Middle frontal gyrus (tissue), 1 donor: Measurements from ENCODE around the gene GTF3C1.

ENCODE experiments used
- DNase-seq: peaks from one replicate; pipeline ENCODE4 v3.0.0-alpha.2; 2015; ENCODE audit warnings: low spot score; ENCODE audit errors: extremely low spot score

The GTF3C1 gene

DNA sequence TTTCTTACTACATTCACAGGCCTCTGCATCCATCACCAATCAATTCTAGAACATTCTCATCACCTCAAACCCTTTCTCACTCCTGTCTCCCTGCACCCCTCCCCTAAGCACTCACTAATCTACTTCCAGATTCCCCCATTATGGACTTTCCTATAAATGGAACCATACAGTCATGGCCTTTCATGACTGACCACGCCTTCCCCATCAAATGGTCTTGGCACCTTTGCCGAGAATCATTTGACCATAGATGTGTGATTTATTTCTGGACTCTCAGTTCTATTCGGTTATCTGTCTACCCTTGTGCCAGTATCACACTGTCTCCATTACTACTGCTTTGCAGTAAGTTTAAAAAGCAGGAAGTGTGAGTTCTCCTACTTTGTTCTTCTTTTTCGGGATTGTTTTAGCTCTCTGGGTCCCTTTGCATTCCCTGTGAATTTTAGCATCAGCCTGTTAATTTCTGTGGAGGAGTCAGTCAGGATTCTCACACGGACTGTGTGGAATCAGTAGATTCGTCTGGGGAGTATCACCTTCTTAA is 27.5 kb downstream of the GTF3C1 start:
- DNase-seq, result no peak

DNA sequence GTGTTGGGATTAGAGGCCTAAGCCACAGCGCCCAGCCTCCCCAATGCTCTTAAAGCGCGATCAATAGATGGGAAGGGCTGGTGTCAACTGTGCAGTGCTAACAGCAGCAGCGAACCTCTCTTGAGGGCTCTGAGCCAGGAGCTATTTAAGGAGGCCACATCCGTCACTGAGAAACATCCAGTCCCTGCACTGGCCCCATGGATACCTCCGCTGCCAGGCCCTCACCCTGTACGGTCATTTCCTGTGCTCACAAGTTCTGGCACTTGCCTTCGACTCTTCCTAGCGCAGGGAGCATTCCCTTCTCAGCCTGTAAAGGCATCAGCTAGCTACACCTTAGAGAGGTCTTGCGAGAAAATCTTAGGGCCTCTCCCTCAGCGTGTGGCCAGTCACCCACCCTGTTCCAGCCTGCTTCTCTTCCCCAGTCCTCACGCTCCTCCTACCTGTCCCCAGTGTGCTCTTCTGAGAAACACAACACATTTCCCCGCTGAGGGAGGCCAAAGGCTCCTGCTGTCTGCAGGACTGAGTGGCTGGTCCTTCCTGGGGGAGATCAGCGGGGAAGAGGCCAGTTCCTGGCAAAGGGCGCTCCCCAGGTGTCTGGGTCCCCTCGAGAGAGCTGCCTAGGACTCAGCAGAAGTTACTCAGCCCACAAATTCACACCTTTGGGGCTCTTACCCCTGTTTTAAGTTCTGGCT is 28.6 kb downstream of the GTF3C1 start:
- no peak for DNase-seq

GRCh38 chr16:27518226-27518625 is 31.5 kb downstream of the GTF3C1 start:
- DNase-seq, result no peak

- no peak for DNase-seq
Observed at GRCh38 chr16:27517664-27518063, 32.0 kb downstream of the GTF3C1 start.

- DNase-seq, result no peak
Observed at GRCh38 chr16:27516365-27516764, 33.3 kb downstream of the GTF3C1 start.

GRCh38 chr16:27515874-27516353 is 33.8 kb downstream of the GTF3C1 start:
- no peak for DNase-seq

DNA sequence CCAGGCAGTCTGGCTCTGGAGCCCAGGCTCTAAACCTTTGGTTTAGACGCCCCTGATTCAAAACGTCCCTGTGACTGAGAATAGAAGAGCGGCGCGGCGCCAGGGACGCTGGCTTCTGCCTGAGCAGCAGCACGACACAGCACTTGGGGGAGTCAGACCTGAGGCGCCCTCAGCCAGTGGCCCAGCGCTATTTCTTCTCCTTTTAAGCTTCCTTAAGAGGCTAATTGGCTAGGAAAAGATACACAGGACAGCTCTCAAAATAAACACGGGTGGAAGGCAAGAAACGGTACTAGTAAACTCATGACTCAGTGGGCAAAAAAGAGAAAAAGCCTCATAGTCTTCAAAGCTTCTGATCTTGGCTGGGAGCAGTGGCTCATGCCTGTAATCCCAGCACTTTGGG is 34.9 kb downstream of the GTF3C1 start:
- no peak for DNase-seq

DNA sequence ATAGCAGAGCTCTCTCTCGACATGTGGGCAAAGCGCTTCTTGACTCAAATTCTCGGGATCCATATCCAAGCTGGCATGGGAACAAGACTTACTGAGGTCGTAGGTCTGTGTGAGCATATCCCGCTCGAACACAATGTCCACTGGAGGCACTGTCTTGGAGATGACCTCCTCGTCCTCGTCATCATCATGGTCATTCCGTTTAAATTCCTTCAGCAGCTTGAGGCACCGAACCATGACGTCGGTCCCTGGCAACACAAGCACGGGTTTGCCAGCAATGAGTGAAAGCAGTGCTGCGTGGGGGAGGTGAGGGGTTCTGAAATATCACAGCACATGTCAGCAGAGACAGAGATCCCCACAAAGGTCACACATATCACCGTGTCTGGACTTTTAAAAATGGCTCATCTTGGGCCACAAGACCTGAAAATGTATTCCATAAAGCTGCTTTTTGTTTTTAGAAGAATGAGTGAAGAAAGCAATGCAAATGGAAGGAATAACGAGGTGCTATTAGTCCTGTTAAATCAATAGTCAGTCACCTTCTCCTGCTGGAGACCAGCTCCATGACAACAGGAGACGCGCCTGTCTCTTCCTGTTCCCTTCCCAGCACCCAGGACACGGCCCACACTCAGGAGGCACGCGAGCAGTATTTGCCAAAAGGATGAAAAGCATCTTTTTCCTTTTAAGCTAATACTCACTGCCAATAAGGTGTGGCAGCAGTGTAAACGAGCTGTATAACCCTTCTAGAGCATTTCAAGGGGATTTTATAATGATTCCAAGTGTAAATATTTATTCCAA is 37.9 kb downstream of the GTF3C1 start:
- no peak for DNase-seq

GRCh38 chr16:27508476-27508875 is 41.2 kb downstream of the GTF3C1 start:
- no peak for DNase-seq

- no peak for DNase-seq
Observed at GRCh38 chr16:27506771-27507170, 42.9 kb downstream of the GTF3C1 start.

GRCh38 chr16:27505297-27506236 is 44.1 kb downstream of the GTF3C1 start:
- DNase-seq, result no peak

DNA sequence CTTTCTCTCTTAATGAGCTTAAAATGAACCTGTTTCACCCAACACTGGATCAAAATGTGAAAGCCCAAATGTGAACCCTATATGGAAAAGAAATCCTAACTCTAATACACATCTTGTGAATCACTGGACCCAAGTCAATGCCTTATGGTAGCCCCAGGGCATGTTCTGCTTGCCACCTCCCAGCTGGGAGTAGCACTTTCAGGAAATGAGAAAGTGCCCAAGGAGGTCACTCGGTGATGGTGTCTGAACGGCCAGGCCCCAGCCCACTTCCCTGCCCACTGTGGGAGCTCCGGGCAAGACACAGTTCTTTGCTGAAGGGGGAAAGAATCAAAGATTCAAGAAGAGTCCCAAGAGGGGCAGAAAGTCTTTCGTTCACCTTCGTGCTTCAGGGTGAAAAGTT is 46.1 kb downstream of the GTF3C1 start:
- no peak for DNase-seq

DNA sequence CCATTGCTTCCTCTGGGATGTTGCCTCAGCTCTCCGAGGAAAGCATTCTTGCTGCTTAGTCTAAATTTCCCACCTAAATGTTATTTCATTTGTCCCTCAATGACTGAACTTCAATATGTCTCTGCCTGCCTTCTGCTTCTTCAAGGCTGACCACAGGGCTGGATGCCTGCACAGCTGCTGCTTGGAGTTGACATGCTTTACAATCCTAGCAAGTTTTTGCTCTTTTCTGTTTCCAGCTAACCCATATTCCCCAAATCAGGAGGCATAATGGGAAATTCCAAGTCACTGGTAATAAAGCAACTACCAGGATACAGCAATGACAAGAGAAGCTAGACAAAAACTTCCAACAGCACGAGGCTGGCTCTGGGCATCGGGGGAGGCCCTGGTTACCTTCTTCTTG is 48.9 kb downstream of the GTF3C1 start:
- no peak for DNase-seq

GRCh38 chr16:27499659-27500055 is 50.1 kb downstream of the GTF3C1 start:
- no peak for DNase-seq

DNA sequence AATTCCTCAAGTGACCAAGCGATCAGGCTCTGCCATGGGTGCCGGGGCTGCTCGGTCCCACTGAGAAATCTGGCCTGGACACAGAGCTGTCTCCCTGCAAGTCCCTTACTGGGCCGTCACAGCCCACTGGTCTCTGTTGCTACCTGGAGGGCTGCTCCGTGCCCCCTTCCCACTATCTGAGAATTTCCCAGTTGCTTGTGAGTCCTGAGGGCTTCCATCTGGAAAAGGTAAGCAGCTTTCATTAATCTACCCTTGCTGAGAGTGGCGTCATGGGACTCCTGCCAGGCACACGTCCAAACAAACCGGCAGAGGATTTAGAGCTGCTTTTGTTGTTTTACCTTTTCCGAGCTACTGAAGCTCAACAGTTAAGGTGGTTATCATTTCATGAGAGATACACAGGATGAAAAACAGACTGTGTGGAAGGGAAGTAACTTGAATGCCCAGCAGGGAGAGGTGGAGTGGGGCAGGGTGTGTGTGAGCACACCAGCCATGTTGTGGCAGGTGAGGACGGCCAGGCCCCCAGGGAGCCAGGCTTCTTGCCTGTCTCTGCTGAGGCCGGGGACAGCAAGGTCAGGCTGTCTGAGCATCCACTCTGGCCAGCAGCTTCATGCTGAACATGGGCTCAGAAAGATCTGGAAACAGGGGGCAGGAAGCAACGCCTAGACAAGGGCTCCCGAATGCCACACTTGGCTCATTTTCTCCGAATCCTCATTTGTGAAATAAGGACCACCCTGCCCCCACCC is 50.6 kb downstream of the GTF3C1 start:
- DNase-seq, result no peak

DNA sequence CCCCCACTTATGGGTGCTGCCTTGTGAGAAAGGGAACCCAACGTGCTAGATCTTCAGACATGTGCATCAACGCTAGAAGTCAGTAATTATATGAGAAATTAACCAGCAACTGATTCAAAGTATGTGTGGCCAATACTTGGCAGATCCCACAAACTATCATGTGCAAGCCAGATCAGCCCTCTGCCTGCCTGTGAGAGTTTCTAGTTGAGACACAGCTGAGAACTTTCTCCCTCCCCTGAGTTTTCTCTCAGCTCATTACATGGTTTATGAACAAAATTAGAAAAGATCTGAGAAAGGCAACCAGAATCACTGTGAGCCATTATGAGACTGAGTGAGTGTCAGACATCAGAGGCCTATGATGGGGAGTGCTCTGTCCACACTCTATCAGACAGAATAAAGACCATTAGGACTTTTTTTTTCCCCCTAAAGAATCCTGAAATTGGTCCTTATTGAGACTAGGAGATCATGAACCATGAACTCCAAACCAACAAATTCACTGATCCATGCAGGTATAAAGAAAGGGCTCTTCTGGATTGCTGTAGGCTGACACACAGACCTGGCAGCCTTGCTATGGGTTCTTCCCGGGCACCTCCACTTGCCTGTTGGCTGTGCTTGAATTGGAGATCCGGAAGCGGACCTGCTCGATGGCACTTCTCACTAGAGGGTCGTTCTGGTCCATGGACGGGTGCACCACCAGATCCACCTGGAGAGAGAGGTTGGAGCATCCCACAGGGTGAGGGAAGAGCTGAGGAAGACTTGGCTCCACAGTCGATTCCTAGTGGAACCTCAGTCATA is 51.5 kb downstream of the GTF3C1 start:
- no peak for DNase-seq

DNA sequence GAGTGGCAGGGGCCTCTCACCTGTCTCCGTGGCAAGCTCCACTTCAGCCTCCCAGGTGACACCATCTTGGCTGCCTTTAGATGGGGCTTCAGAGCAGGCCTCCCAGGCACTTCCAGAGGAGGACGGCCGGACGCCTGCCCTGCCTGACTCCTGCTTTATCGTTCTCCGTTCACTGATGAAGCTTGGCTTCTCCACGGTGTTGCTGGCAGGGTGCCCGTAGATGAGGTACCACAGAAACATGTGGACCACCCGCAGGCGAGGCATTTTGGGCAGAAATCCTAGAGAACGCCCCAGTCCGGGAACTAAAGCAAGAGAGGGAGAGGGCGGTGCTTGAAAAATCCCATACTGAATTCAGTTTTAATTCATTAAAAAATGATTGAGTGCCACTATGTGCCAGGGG is 54.5 kb downstream of the GTF3C1 start:
- no peak for DNase-seq

GRCh38 chr16:27492588-27492979 is 57.1 kb downstream of the GTF3C1 start:
- DNase-seq, result no peak

DNA sequence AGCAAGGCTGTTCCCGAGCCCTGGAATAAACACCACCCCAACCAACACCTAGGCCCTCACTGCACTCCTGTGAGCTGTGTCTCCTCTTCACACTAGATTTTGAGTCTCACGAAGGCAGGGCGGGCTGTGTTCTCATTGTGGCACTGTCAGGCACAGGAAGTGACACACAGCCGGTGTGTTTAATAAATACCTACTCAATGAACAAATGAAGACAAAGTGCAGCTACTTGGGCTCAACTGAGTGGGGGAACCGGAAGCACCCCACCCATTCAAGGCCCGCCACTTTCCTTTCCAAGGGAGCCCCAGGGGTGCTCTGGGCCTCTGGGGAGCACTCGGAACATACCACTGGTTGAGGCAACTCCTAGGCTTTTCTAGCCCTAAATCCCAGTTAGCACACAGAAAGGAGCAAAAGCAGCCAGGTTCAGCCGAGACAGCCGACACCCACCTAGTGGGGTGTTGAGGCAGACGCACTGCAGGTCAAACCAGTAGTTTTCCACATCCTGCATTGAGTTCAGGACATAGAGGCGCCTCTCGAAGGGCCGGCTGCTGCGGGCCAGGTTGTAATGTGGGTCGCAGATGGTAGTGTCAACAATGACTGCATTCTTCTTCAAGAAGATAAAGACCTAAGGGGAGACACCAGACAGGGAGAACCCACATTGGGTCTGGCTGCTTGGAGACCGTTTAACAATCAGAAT is 57.7 kb downstream of the GTF3C1 start:
- DNase-seq, result no peak
